Endothelial cell of umbilical vein (primary cell): ENCODE results near the gene WNT4. TPM values are rescaled to one million over a fixed set of nuclear protein-coding genes. Genes with fewer than 3 reads are reported as not detected.

Source experiments
- BruUV-seq: library from RNA; stranded (reverse); fragments of 400-500 nt; replicated peaks from 2 replicates; lab custom pipeline; 2021; lab: Mats Ljungman, UMichigan
- CTCF ChIA-PET: fragments of 300-600, 350-600 bp; sonication (Branson Sonifier 250); formaldehyde crosslinking; loops from one replicate; lab custom pipeline; 2021; ENCODE audit warnings: antibody characterized with exemption, inconsistent platforms; lab: Charles Lee
- POLR2A ChIA-PET: fragments of 300-600, 350-600 bp; sonication (Branson Sonifier 250); formaldehyde crosslinking; loops from one replicate; lab custom pipeline; 2021; ENCODE audit warnings: antibody characterized with exemption, inconsistent platforms; lab: Charles Lee
- DNase-seq: peaks from one replicate; pipeline ENCODE4 v3.0.0-alpha.2; 2011; ENCODE audit warnings: low read depth, low spot score
- FAIRE-seq: peaks from 2 replicates; lab custom pipeline; 2011; peaks lifted over from hg19 to GRCh38; lab: Jason Lieb, UNC
- H2AFZ ChIP-seq: 2 replicates; pipeline ENCODE4 v1.6.0; 2012; ENCODE audit warnings: low read depth, low read length, control low read depth, inconsistent platforms
- H3K27ac ChIP-seq: 2 replicates; pipeline ENCODE4 v1.5.1; 2011; ENCODE audit warnings: low read depth, mild to moderate bottlenecking, control low read depth, low read length, moderate library complexity; ENCODE audit not compliant: insufficient read depth
- H3K27me3 ChIP-seq, 2 experiments: 2 replicates each; pipeline versions ENCODE4 v1.6.0 to v1.6.1; 2011; ENCODE audit warnings: low read length in 2 of 2, mixed read lengths in 1 of 2; ENCODE audit not compliant: control insufficient read depth in 2 of 2, insufficient read depth in 2 of 2
- H3K36me3 ChIP-seq, 2 experiments: 2 replicates in 1 of 2; 3 replicates in 1 of 2; pipeline ENCODE4 v1.5.1; 2011; ENCODE audit warnings: low read length in 2 of 2, mild to moderate bottlenecking in 1 of 2, moderate library complexity in 1 of 2; ENCODE audit not compliant: control insufficient read depth in 2 of 2, insufficient read depth in 2 of 2; ENCODE audit errors: extremely low read depth in 1 of 2
- H3K4me1 ChIP-seq: 3 replicates; pipeline ENCODE4 v1.5.1; 2011; ENCODE audit warnings: mild to moderate bottlenecking, low read length; ENCODE audit not compliant: control insufficient read depth, insufficient read depth; ENCODE audit errors: extremely low read depth
- H3K4me2 ChIP-seq: 2 replicates; pipeline ENCODE4 v1.6.1; 2011; ENCODE audit warnings: low read length, control low read depth, mixed read lengths; ENCODE audit not compliant: insufficient read depth
- H3K4me3 ChIP-seq, 3 experiments: fragments of 200-600 bp in 1 of 3; sonication (generic), shearing (Covaris generic) in 1 of 3; replicated peaks in 1 of 3; 2 replicates each; pipeline ENCODE4 v1.5.1; 2011 to 2016; ENCODE audit warnings: control low read depth in 3 of 3, low read length in 3 of 3, mild to moderate bottlenecking in 2 of 3, inconsistent platforms in 1 of 3, low read depth in 1 of 3, moderate library complexity in 1 of 3; ENCODE audit not compliant: insufficient read depth in 1 of 3
- H3K79me2 ChIP-seq: 2 replicates; pipeline ENCODE4 v1.6.0; 2012; ENCODE audit warnings: low read length, inconsistent platforms; ENCODE audit not compliant: control insufficient read depth, insufficient read depth
- H3K9ac ChIP-seq: replicated peaks from 2 replicates; pipeline ENCODE3; 2011; ENCODE audit warnings: low read length, control low read depth; ENCODE audit not compliant: insufficient read depth; ENCODE audit errors: extremely low read depth
- H3K9me1 ChIP-seq: replicated peaks from 3 replicates; pipeline ENCODE4 v1.6.0; 2011; ENCODE audit warnings: mild to moderate bottlenecking, low read length; ENCODE audit not compliant: control insufficient read depth, insufficient read depth; ENCODE audit errors: extremely low read depth
- H3K9me3 ChIP-seq: replicated peaks from 2 replicates; pipeline ENCODE4 v1.5.1; 2012; ENCODE audit warnings: low read length, inconsistent platforms; ENCODE audit not compliant: control insufficient read depth, insufficient read depth
- H4K20me1 ChIP-seq: replicated peaks from 2 replicates; pipeline ENCODE3; 2011; ENCODE audit warnings: mild to moderate bottlenecking, low read length; ENCODE audit not compliant: control insufficient read depth, insufficient read depth; ENCODE audit errors: extremely low read depth
- CTCF ChIP-seq, 2 donors: IDR thresholded peaks; 1 replicate in 1 of 2; 2 replicates in 1 of 2; pipeline ENCODE4 v1.5.1; 2011; ENCODE audit warnings: low read length in 2 of 2, mild to moderate bottlenecking in 2 of 2, moderate library complexity in 2 of 2, control low read depth in 1 of 2, inconsistent platforms in 1 of 2, low read depth in 1 of 2; ENCODE audit not compliant: insufficient read depth in 1 of 2; ENCODE audit errors: extremely low read depth in 1 of 2
- EZH2 ChIP-seq: IDR thresholded peaks from 2 replicates; pipeline ENCODE4 v1.6.1; 2012; ENCODE audit warnings: borderline replicate concordance, low read depth, mild to moderate bottlenecking, moderate library complexity, low read length, inconsistent platforms; ENCODE audit not compliant: severe bottlenecking
- FOS ChIP-seq: IDR thresholded peaks from 2 replicates; pipeline ENCODE4 v1.6.1; 2011; ENCODE audit warnings: mild to moderate bottlenecking, low read length, moderate library complexity, borderline replicate concordance; ENCODE audit not compliant: insufficient read depth
- GATA2 ChIP-seq: IDR thresholded peaks from 2 replicates; pipeline ENCODE4 v1.7.0; 2011; ENCODE audit warnings: low read depth, mild to moderate bottlenecking, moderate library complexity, mixed read lengths, low read length; ENCODE audit not compliant: insufficient read length, insufficient read depth
- JUN ChIP-seq: IDR thresholded peaks from 2 replicates; pipeline ENCODE4 v1.6.1; 2011; ENCODE audit warnings: borderline replicate concordance, low read depth; ENCODE audit not compliant: insufficient read length, insufficient read depth
- MAX ChIP-seq: IDR thresholded peaks from 2 replicates; pipeline ENCODE4 v1.6.1; 2011; ENCODE audit not compliant: insufficient read depth, insufficient read length
- MYC ChIP-seq: IDR thresholded peaks from one replicate; pipeline ENCODE4 v1.6.1; 2011; ENCODE audit warnings: mild to moderate bottlenecking, low read depth, low read length
- POLR2A ChIP-seq: IDR thresholded peaks from 2 replicates; pipeline ENCODE4 v1.6.1; 2012; ENCODE audit warnings: low read depth, mild to moderate bottlenecking, control low read depth, low read length
- POLR2AphosphoS5 ChIP-seq: IDR thresholded peaks from 2 replicates; pipeline ENCODE4 v1.6.1; 2012; ENCODE audit warnings: low read depth, mild to moderate bottlenecking, control low read depth, low read length, moderate library complexity; ENCODE audit not compliant: insufficient read depth
- dilution Hi-C: fragments of 300-500 bp; cut with MboI; formaldehyde crosslinking; loops from one replicate; pipeline ENCODE4 v1.15.0; 2019; ENCODE audit warnings: low sequenced_read_pairs; ENCODE audit not compliant: extremely low pct_ligation_motif_present
- intact Hi-C: fragments of 100-400 bp; cut with micrococcal nuclease; formaldehyde crosslinking; loops from one replicate; pipeline ENCODE4 v1.10.0; 2022
- polyA plus RNA-seq, 4 experiments: library from polyadenylated mRNA; depleted of rRNA in 3 of 4; stranded (reverse) in 3 of 4; unstranded in 1 of 4; fragments of >200 nt; gene quantifications; 2 replicates each; pipeline versions ENCODE4 v1.2.1 to v1.2.3, GENCODE V29; 2011 to 2012; ENCODE audit warnings: missing spikeins in 1 of 4
- total RNA-seq: library from RNA; stranded (reverse); gene quantifications from 2 replicates; pipeline ENCODE4 v1.2.3, GENCODE V29; 2021

Gene WNT4
- total and polyA plus RNA-seq, 2 donors (not counting 3 experiments of a cell fraction or from before 2014, with no cell fraction given) = 0.06 TPM; not detected in 1

GRCh38 chr1:22182715-22183114 is 39.8 kb upstream of the WNT4 start:
- Histone ChIP-seq H3K4me1 (no peaks in the 10 kb centered on the region), H3K27me3 (peaks cover 12 to 15% of the 10 kb centered on the region in 2 experiments), H3K9ac (no peak overlapping the region), H3K9me1 (no peaks in the 10 kb centered on the region), H3K4me3 (no peak overlapping the region), H4K20me1 (no peaks in the 10 kb centered on the region), H3K4me2 (no peak overlapping the region), H3K27ac (no peak overlapping the region), H2AFZ (no peak overlapping the region), H3K9me3 (no peaks in the 10 kb centered on the region), H3K79me2 (no peaks in the 10 kb centered on the region), H3K36me3 (no peaks in the 10 kb centered on the region)
- ChIA-PET CTCF (interaction anchor here (0.6 kb wide), 1 partner anchor 93 kb away, joined by 3 read pairs; no protein-coding TSS in a partner anchor), POLR2A (no interaction called here)
- TF ChIP-seq CTCF (IDR thresholded peaks at IDR 0.05; ENCODE audit: extremely low read depth in 1 of 2, insufficient read depth in 1 of 2, low read depth in 1 of 2, low read length in 2 of 2) (no peak), GATA2 (no peak)
- FAIRE-seq (no peak), DNase-seq (no peak)
- dilution Hi-C loops (no loop called here), intact Hi-C loops (no loop called here)
- BruUV-seq = no TSS peak

GRCh38 chr1:22179197-22179803 is 36.4 kb upstream of the WNT4 start:
- TF ChIP-seq GATA2 = no peak
- no peak for TF ChIP-seq CTCF (IDR thresholded peaks at IDR 0.05; ENCODE audit: extremely low read depth in 1 of 2, insufficient read depth in 1 of 2, low read depth in 1 of 2, low read length in 2 of 2)
- no peak for TF ChIP-seq POLR2AphosphoS5
- TF ChIP-seq MYC = no peak
- TF ChIP-seq EZH2 = no peak
- TF ChIP-seq MAX = no peak
- no peak for TF ChIP-seq POLR2A
- no peak for TF ChIP-seq JUN
- no peak for TF ChIP-seq FOS
- ChIA-PET POLR2A (no interaction called here), CTCF (no interaction called here)
- Histone ChIP-seq H3K9me3 (no peaks in the 10 kb centered on the region), H3K4me1 (no peaks in the 10 kb centered on the region), H3K9me1 (no peaks in the 10 kb centered on the region), H2AFZ (no peak overlapping the region), H3K36me3 (no peaks in the 10 kb centered on the region), H3K79me2 (no peaks in the 10 kb centered on the region), H3K4me2 (no peak overlapping the region), H3K27ac (no peak overlapping the region), H3K4me3 (no peak overlapping the region), H4K20me1 (no peaks in the 10 kb centered on the region), H3K27me3 (peaks cover 9 to 12% of the 10 kb centered on the region in 2 experiments), H3K9ac (no peak overlapping the region)
- no TSS peak for BruUV-seq
- no peak for FAIRE-seq
- intact Hi-C loops (no loop called here), dilution Hi-C loops (no loop called here)
- DNase-seq = no peak
